DOHH2 (cell line): Measurements from ENCODE around the gene INO80D.
"Not testable (repeated sequence)": the region's sequence is repeated elsewhere in the genome, so short reads cannot be mapped to it uniquely, and the experiment has no call there.

Experiments used
- H3F3A ChIP-seq: fragments of 200-600 bp; sonication (generic), shearing (Covaris generic); 2 replicates; pipeline ENCODE4 v1.6.0; 2016; ENCODE audit warnings: antibody characterized with exemption, mild to moderate bottlenecking; ENCODE audit not compliant: control insufficient read depth, insufficient read depth
- H3K27ac ChIP-seq: fragments of 200-600 bp; sonication (generic); 2 replicates; pipeline ENCODE4 v1.5.1; 2014; ENCODE audit warnings: low read depth, mild to moderate bottlenecking, low read length, moderate library complexity
- H3K27me3 ChIP-seq: fragments of 200-600 bp; sonication (generic); 2 replicates; pipeline ENCODE4 v1.6.1; 2014; ENCODE audit warnings: mild to moderate bottlenecking, low read length, mixed read lengths; ENCODE audit not compliant: control insufficient read depth
- H3K36me3 ChIP-seq: fragments of 200-600 bp; sonication (generic); 2 replicates; pipeline ENCODE4 v1.6.1; 2014; ENCODE audit warnings: mild to moderate bottlenecking, low read length, moderate library complexity, mixed read lengths; ENCODE audit not compliant: control insufficient read depth
- H3K4me1 ChIP-seq: fragments of 200-600 bp; sonication (generic); 2 replicates; pipeline ENCODE4 v1.6.1; 2014; ENCODE audit warnings: mild to moderate bottlenecking, low read length, mixed read lengths; ENCODE audit not compliant: control insufficient read depth
- H3K4me2 ChIP-seq: fragments of 200-600 bp; sonication (generic); 2 replicates; pipeline ENCODE4 v1.6.0; 2014; ENCODE audit warnings: mild to moderate bottlenecking, low read length, moderate library complexity
- H3K4me3 ChIP-seq: fragments of 200-600 bp; sonication (generic); 2 replicates; pipeline ENCODE4 v1.5.1; 2014; ENCODE audit warnings: mild to moderate bottlenecking, low read length, mixed read lengths
- H3K79me2 ChIP-seq: fragments of 200-600 bp; sonication (generic); 2 replicates; pipeline ENCODE4 v1.6.1; 2014; ENCODE audit warnings: mild to moderate bottlenecking, low read length, mixed read lengths; ENCODE audit not compliant: control insufficient read depth
- H3K9me2 ChIP-seq: fragments of 200-600 bp; sonication (generic); replicated peaks from 2 replicates; pipeline ENCODE4 v1.6.1; 2014; ENCODE audit warnings: mild to moderate bottlenecking, low read length, mixed read lengths; ENCODE audit not compliant: control insufficient read depth
- H3K9me3 ChIP-seq: fragments of 200-600 bp; sonication (generic); 2 replicates; pipeline ENCODE4 v1.6.1; 2014; ENCODE audit warnings: antibody characterized with exemption, low read length, mixed read lengths; ENCODE audit not compliant: control insufficient read depth, insufficient read depth
- H4K20me1 ChIP-seq: fragments of 200-600 bp; sonication (generic); 2 replicates; pipeline ENCODE4 v1.6.0; 2014; ENCODE audit warnings: low read depth, mild to moderate bottlenecking, antibody characterized with exemption, low read length, moderate library complexity; ENCODE audit not compliant: control insufficient read depth, insufficient read depth
- CTCF ChIP-seq: fragments of 200-600 bp; sonication (generic); IDR thresholded peaks from one replicate; pipeline ENCODE4 v1.5.1; 2014; ENCODE audit warnings: antibody characterized with exemption, mild to moderate bottlenecking, low read depth, low read length; ENCODE audit not compliant: poor library complexity, severe bottlenecking
- EZH2phosphoT487 ChIP-seq: fragments of 200-600 bp; sonication (generic); IDR thresholded peaks from 2 replicates; pipeline ENCODE4 v1.6.1; 2017; ENCODE audit warnings: borderline replicate concordance, mild to moderate bottlenecking, antibody characterized with exemption, low read length, moderate library complexity, mixed read lengths

The INO80D gene

GRCh38 chr2:205989271-205990071, 96.5 kb downstream of the INO80D start:
- no peak overlapping the region for H3K4me2 ChIP-seq
- H3K9me3 ChIP-seq: no peaks in the 10 kb centered on the region
- no peaks in the 10 kb centered on the region for H4K20me1 ChIP-seq
- no peaks in the 10 kb centered on the region for H3K4me1 ChIP-seq
- no peak overlapping the region for H3K4me3 ChIP-seq
- no peaks in the 10 kb centered on the region for H3F3A ChIP-seq
- H3K27ac ChIP-seq: no peak overlapping the region
- H3K36me3 ChIP-seq: no peaks in the 10 kb centered on the region
- H3K79me2 ChIP-seq: no peaks in the 10 kb centered on the region
- H3K9me2 ChIP-seq: no peaks in the 10 kb centered on the region
- H3K27me3 ChIP-seq: no peaks in the 10 kb centered on the region
- no peak for TF ChIP-seq CTCF
- no peak for TF ChIP-seq EZH2phosphoT487

- not testable (repeated sequence) for H3K27me3 ChIP-seq, H3K9me2 ChIP-seq, H3F3A ChIP-seq, H3K4me1 ChIP-seq, H4K20me1 ChIP-seq, H3K4me2 ChIP-seq, H3K9me3 ChIP-seq, H3K27ac ChIP-seq, H3K4me3 ChIP-seq, H3K79me2 ChIP-seq, H3K36me3 ChIP-seq
Observed at GRCh38 chr2:205988681-205989080, 97.3 kb downstream of the INO80D start.

GRCh38 chr2:205988274-205988673, 97.7 kb downstream of the INO80D start:
- no peak overlapping the region for H3K4me2 ChIP-seq
- H4K20me1 ChIP-seq: no peaks in the 10 kb centered on the region
- no peak for TF ChIP-seq EZH2phosphoT487
- no peak for TF ChIP-seq CTCF
- no peaks in the 10 kb centered on the region for H3F3A ChIP-seq
- no peaks in the 10 kb centered on the region for H3K27me3 ChIP-seq
- H3K36me3 ChIP-seq: no peaks in the 10 kb centered on the region
- H3K79me2 ChIP-seq: no peaks in the 10 kb centered on the region
- H3K4me3 ChIP-seq: no peak overlapping the region
- no peak overlapping the region for H3K27ac ChIP-seq
- no peaks in the 10 kb centered on the region for H3K9me2 ChIP-seq
- no peaks in the 10 kb centered on the region for H3K9me3 ChIP-seq
- no peaks in the 10 kb centered on the region for H3K4me1 ChIP-seq

- H3K9me3 ChIP-seq, H3K9me2 ChIP-seq, H3K4me3 ChIP-seq, H4K20me1 ChIP-seq, H3K27me3 ChIP-seq, H3K79me2 ChIP-seq, H3K4me2 ChIP-seq, H3K27ac ChIP-seq, H3K36me3 ChIP-seq, H3K4me1 ChIP-seq, H3F3A ChIP-seq: not testable (repeated sequence)
Observed at GRCh38 chr2:205986334-205986733, 99.6 kb downstream of the INO80D start.
